HK-2 (cell line): ENCODE data around the gene RNF112.

Source experiments
- DNase-seq: peaks from one replicate; pipeline ENCODE4 v3.0.0-alpha.2; 2018; ENCODE audit not compliant: unreplicated experiment

RNF112 gene

GRCh38 chr17:19410875-19411620 is at the start of gene RNF112:
Gene RNF112 (plus strand): TSS chr17:19411232. CDS start chr17:19411409, 177 bp downstream.
- no peak for DNase-seq

- DNase-seq: no peak
Observed at GRCh38 chr17:19361326-19361725, 49.7 kb upstream of the RNF112 start.

- no peak for DNase-seq
Observed at GRCh38 chr17:19361944-19362276, 49.1 kb upstream of the RNF112 start.

GRCh38 chr17:19362277-19363113 is 48.5 kb upstream of the RNF112 start, which contains the start of gene B9D1:
Gene B9D1 (minus strand): TSS chr17:19362723. CDS start chr17:19362569, 154 bp downstream.
- DNase-seq: peak; percentile 95

GRCh38 chr17:19363114-19363438 is 48.0 kb upstream of the RNF112 start:
- DNase-seq: no peak

GRCh38 chr17:19363460-19364035 is 47.5 kb upstream of the RNF112 start:
- no peak for DNase-seq

GRCh38 chr17:19364699-19365498 is 46.1 kb upstream of the RNF112 start:
- no peak for DNase-seq

- DNase-seq: no peak
Observed at GRCh38 chr17:19365499-19365817, 45.6 kb upstream of the RNF112 start.

GRCh38 chr17:19365833-19366636 is 45.0 kb upstream of the RNF112 start:
- no peak for DNase-seq

GRCh38 chr17:19366637-19366972 is 44.4 kb upstream of the RNF112 start:
- DNase-seq: no peak

GRCh38 chr17:19368229-19368628 is 42.8 kb upstream of the RNF112 start:
- DNase-seq: no peak

GRCh38 chr17:19369107-19369778 is 41.8 kb upstream of the RNF112 start:
- DNase-seq: no peak

- DNase-seq: no peak
Observed at GRCh38 chr17:19369846-19370492, 41.1 kb upstream of the RNF112 start.

GRCh38 chr17:19370493-19370960 is 40.5 kb upstream of the RNF112 start:
- DNase-seq: no peak

- no peak for DNase-seq
Observed at GRCh38 chr17:19371259-19372010, 39.6 kb upstream of the RNF112 start.

- no peak for DNase-seq
Observed at GRCh38 chr17:19372011-19372370, 39.0 kb upstream of the RNF112 start.

GRCh38 chr17:19372439-19372838 is 38.6 kb upstream of the RNF112 start:
- no peak for DNase-seq

- no peak for DNase-seq
Observed at GRCh38 chr17:19372866-19373504, 38.0 kb upstream of the RNF112 start.

GRCh38 chr17:19374136-19374535 is 36.9 kb upstream of the RNF112 start:
- no peak for DNase-seq
